A549 (cell line): ENCODE data around the gene LENG8. TPM values are rescaled to one million over a fixed set of nuclear protein-coding genes. Genes with fewer than 3 reads are reported as not detected.

Source experiments
- ATAC-seq, 2 experiments: fragments of 200-7000 bp in 1 of 2; fragments of >200 bp in 1 of 2; cut with Nextera tagmentation in 1 of 2; cut with Tn5 transposase in 1 of 2; 3 replicates each; pipeline versions ENCODE4 v1.8.0 to v1.9.1; 2018 to 2020; ENCODE audit warnings: mild to moderate bottlenecking in 1 of 2, moderate library complexity in 1 of 2
- CTCF ChIA-PET: fragments of 300-600 bp; sonication (Branson Sonifier 250); formaldehyde crosslinking; extraction: SDS; loops from one replicate; lab custom pipeline; 2021; ENCODE audit warnings: antibody characterized with exemption, inconsistent platforms; lab: Yijun Ruan, JAX
- POLR2A ChIA-PET: fragments of 350-600 bp; formaldehyde crosslinking; extraction: SDS; loops from one replicate; lab custom pipeline; 2021; ENCODE audit warnings: antibody characterized with exemption, inconsistent platforms; lab: Yijun Ruan, JAX
- DNase-seq, 2 experiments: peaks; one replicate each; pipeline versions ENCODE4 v3.0.0 to v3.0.0-alpha.2; 2011 to 2016; ENCODE audit warnings: low read depth in 1 of 2, low spot score in 1 of 2
- FAIRE-seq: peaks from 2 replicates; lab custom pipeline; 2011; peaks lifted over from hg19 to GRCh38; lab: Jason Lieb, UNC
- H3K27ac ChIP-seq, 2 experiments: fragments of >200 bp; sonication (Bioruptor Twin); formaldehyde crosslinking; 3 replicates each; pipeline ENCODE4 v1.5.1; 2016 to 2017
- H3K4me1 ChIP-seq: fragments of >200 bp; sonication (Bioruptor Twin); formaldehyde crosslinking; 3 replicates; pipeline ENCODE4 v1.6.1; 2016
- H3K4me2 ChIP-seq: fragments of >200 bp; sonication (Bioruptor Twin); formaldehyde crosslinking; 3 replicates; pipeline ENCODE4 v1.6.1; 2016
- H3K4me3 ChIP-seq: fragments of >200 bp; sonication (Bioruptor Twin); formaldehyde crosslinking; 3 replicates; pipeline ENCODE4 v1.5.1; 2016
- H3K9me3 ChIP-seq: fragments of >200 bp; sonication (Bioruptor Twin); formaldehyde crosslinking; 3 replicates; pipeline ENCODE4 v1.6.1; 2016
- BCL3 ChIP-seq: fragments of >200 bp; sonication (Bioruptor Twin); formaldehyde crosslinking; IDR thresholded peaks from 3 replicates; pipeline ENCODE4 v1.6.1; 2016
- BHLHE40 ChIP-seq: IDR thresholded peaks from 2 replicates; pipeline ENCODE4 v1.6.1; 2012; ENCODE audit warnings: low read depth, low read length, inconsistent platforms
- CHD2 ChIP-seq: fragments of 150-350 bp; IDR thresholded peaks from 2 replicates; pipeline ENCODE4 v1.6.1; 2014; ENCODE audit warnings: low read length; ENCODE audit not compliant: partially characterized antibody
- EHF ChIP-seq: fragments of 250-450 bp; sonication (Bioruptor Pico); IDR thresholded peaks from 2 replicates; pipeline ENCODE4 v1.5.0; 2020; ENCODE audit warnings: mild to moderate bottlenecking
- ESRRA ChIP-seq: fragments of 150-350 bp; IDR thresholded peaks from 2 replicates; pipeline ENCODE4 v1.6.1; 2014; ENCODE audit warnings: mild to moderate bottlenecking, low read length, borderline replicate concordance
- FOSB ChIP-seq: fragments of 250-450 bp; sonication (Bioruptor Pico); IDR thresholded peaks from 2 replicates; pipeline ENCODE4 v1.5.0; 2020; ENCODE audit warnings: mild to moderate bottlenecking, moderate library complexity
- FOSL2 ChIP-seq, 2 experiments: fragments of 450-650 bp in 1 of 2; fragments of >200 bp in 1 of 2; sonication (Bioruptor Twin) in 1 of 2; formaldehyde crosslinking; IDR thresholded peaks; 2 replicates each; pipeline versions ENCODE4 v1.5.0 to v1.6.1; 2016 to 2020; ENCODE audit warnings: mild to moderate bottlenecking in 1 of 2, moderate library complexity in 1 of 2
- GATA3 ChIP-seq: IDR thresholded peaks from 2 replicates; pipeline ENCODE4 v1.6.1; 2012; ENCODE audit warnings: borderline replicate concordance
- HMGXB4 ChIP-seq: fragments of 250-450 bp; sonication (Bioruptor Pico); IDR thresholded peaks from 2 replicates; pipeline ENCODE4 v1.5.0; 2021; ENCODE audit warnings: mild to moderate bottlenecking, moderate library complexity, borderline replicate concordance
- HOXA7 ChIP-seq: fragments of 250-450 bp; sonication (Bioruptor Pico); IDR thresholded peaks from 2 replicates; pipeline ENCODE4 v1.5.0; 2020; ENCODE audit warnings: mild to moderate bottlenecking, moderate library complexity
- HOXB13 ChIP-seq: fragments of 250-450 bp; sonication (Bioruptor Pico); IDR thresholded peaks from 2 replicates; pipeline ENCODE4 v1.5.0; 2020; ENCODE audit warnings: low read depth, mild to moderate bottlenecking, moderate library complexity
- MAX ChIP-seq: IDR thresholded peaks from 2 replicates; pipeline ENCODE4 v1.6.1; 2012
- MYC ChIP-seq: IDR thresholded peaks from 2 replicates; pipeline ENCODE4 v1.6.1; 2012; ENCODE audit warnings: mild to moderate bottlenecking, inconsistent platforms, low read length, improper control_type of control experiment, borderline replicate concordance
- NFE2L2 ChIP-seq: fragments of 150-350 bp; conservative IDR thresholded peaks from 2 replicates; pipeline ENCODE4 v1.6.1; 2014; ENCODE audit warnings: low read length
- NPAS2 ChIP-seq: fragments of 250-450 bp; sonication (Bioruptor Pico); IDR thresholded peaks from 2 replicates; pipeline ENCODE4 v1.8.0; 2022; ENCODE audit warnings: mild to moderate bottlenecking, moderate library complexity, borderline replicate concordance
- PHF8 ChIP-seq: fragments of 200-600 bp; sonication (generic); IDR thresholded peaks from 2 replicates; pipeline ENCODE4 v1.6.1; 2016; ENCODE audit warnings: low read depth, mild to moderate bottlenecking, antibody characterized with exemption, moderate library complexity, borderline replicate concordance
- POLR2AphosphoS2 ChIP-seq: conservative IDR thresholded peaks from 2 replicates; pipeline ENCODE4 v1.6.1; 2012; ENCODE audit warnings: low read length, improper control_type of control experiment, inconsistent platforms
- RAD21 ChIP-seq, 2 experiments: fragments of >200 bp in 1 of 2; sonication (Bioruptor Twin) in 1 of 2; formaldehyde crosslinking in 1 of 2; IDR thresholded peaks in 1 of 2; conservative IDR thresholded peaks in 1 of 2; 2 replicates in 1 of 2; 3 replicates in 1 of 2; pipeline ENCODE4 v1.6.1; 2012 to 2018; ENCODE audit warnings: inconsistent platforms in 1 of 2
- RARB ChIP-seq: fragments of 250-450 bp; sonication (Bioruptor Pico); IDR thresholded peaks from 2 replicates; pipeline ENCODE4 v1.8.0; 2021; ENCODE audit warnings: mild to moderate bottlenecking, moderate library complexity
- RNF2 ChIP-seq: fragments of 200-600 bp; sonication (generic); IDR thresholded peaks from 2 replicates; pipeline ENCODE4 v1.6.1; 2016; ENCODE audit warnings: low read depth, mild to moderate bottlenecking, antibody characterized with exemption, moderate library complexity, borderline replicate concordance
- TFCP2L1 ChIP-seq: fragments of 250-450 bp; sonication (Bioruptor Pico); IDR thresholded peaks from 2 replicates; pipeline ENCODE4 v1.5.0; 2021; ENCODE audit warnings: mild to moderate bottlenecking
- TP53 ChIP-seq: fragments of 250-450 bp; sonication (Bioruptor Pico); IDR thresholded peaks from 2 replicates; pipeline ENCODE4 v1.5.0; 2021; ENCODE audit warnings: mild to moderate bottlenecking, moderate library complexity
- USF2 ChIP-seq: fragments of 450-650 bp; IDR thresholded peaks from 2 replicates; pipeline ENCODE4 v1.6.1; 2014; ENCODE audit warnings: antibody characterized with exemption
- ZFP36 ChIP-seq: fragments of 450-650 bp; IDR thresholded peaks from 2 replicates; pipeline ENCODE4 v1.6.1; 2014; ENCODE audit warnings: borderline replicate concordance; ENCODE audit not compliant: partially characterized antibody
- WGBS: methylation state at CpG from one replicate; pipeline ENCODE4 v1.1.6; 2017; ENCODE audit errors: missing lambda C conversion rate; 5-methylcytosine and 5-hydroxymethylcytosine counted together
- polyA plus RNA-seq, 4 experiments: library from polyadenylated mRNA; depleted of rRNA in 3 of 4; stranded (reverse); fragments of >200 nt; fragmentation: RNase III in 1 of 4; extraction: RNeasy Plus Mini Kit Qiagen cat#74134 plus additional on column Dnase treatment in 1 of 4; gene quantifications; 2 replicates in 3 of 4; 3 replicates in 1 of 4; pipeline ENCODE4 v1.2.3, GENCODE V29; 2011 to 2017
- TF ChIP-seq, protein P1 (sequence below): fragments of >200 bp; sonication (Bioruptor Twin); formaldehyde crosslinking; IDR thresholded peaks from 3 replicates; pipeline ENCODE4 v1.5.1; 2016
- TF ChIP-seq, protein P2 (sequence below): fragments of 250-450 bp; sonication (Bioruptor Pico); IDR thresholded peaks from 2 replicates; pipeline ENCODE4 v1.5.0; 2020; ENCODE audit warnings: low read depth, mild to moderate bottlenecking, moderate library complexity
- TF ChIP-seq, protein P3 (sequence below): IDR thresholded peaks from 2 replicates; pipeline ENCODE4 v1.6.1; 2012; ENCODE audit warnings: low read depth, borderline replicate concordance
- TF ChIP-seq, protein P4 (sequence below): IDR thresholded peaks from 2 replicates; pipeline ENCODE4 v1.6.1; 2012

LENG8 gene
- polyA plus RNA-seq, 2 of the 4 experiments (the other 2 are of a cell fraction) = 30.6 to 140 TPM

GRCh38 chr19:54462655-54463530, 13.9 kb downstream of the LENG8 start:
- 10% methylated on average over 32 of the region's 91 CpGs for WGBS
- H3K4me3 ChIP-seq = peak overlapping the region; percentile 67
- ATAC-seq (peak; percentile 28 to 46), FAIRE-seq (no peak), DNase-seq (peak in 1 of 2 experiments; percentile 84)
- H3K9me3 ChIP-seq = no peaks in the 10 kb centered on the region
- peaks cover 32% of the 10 kb centered on the region for H3K4me1 ChIP-seq
- CTCF ChIA-PET = interaction anchor here (0.8 to 2.7 kb wide), 12 partner anchors 9 to 43 kb away, joined by 3 to 19 read pairs (median 4); partner anchors contain the start of gene LENG8
- peak overlapping the region; percentile 98 for H3K4me2 ChIP-seq
- POLR2A ChIA-PET = interaction anchor here (0.5 to 7.1 kb wide), 12 partner anchors 9 to 1191 kb away, joined by 3 to 130 read pairs (median 4); partner anchors contain the start of genes CDC42EP5, LENG8, MBOAT7 and U2AF2
- peak overlapping the region; percentile 93 to 95 for H3K27ac ChIP-seq
- TF ChIP-seq, protein P1, sequence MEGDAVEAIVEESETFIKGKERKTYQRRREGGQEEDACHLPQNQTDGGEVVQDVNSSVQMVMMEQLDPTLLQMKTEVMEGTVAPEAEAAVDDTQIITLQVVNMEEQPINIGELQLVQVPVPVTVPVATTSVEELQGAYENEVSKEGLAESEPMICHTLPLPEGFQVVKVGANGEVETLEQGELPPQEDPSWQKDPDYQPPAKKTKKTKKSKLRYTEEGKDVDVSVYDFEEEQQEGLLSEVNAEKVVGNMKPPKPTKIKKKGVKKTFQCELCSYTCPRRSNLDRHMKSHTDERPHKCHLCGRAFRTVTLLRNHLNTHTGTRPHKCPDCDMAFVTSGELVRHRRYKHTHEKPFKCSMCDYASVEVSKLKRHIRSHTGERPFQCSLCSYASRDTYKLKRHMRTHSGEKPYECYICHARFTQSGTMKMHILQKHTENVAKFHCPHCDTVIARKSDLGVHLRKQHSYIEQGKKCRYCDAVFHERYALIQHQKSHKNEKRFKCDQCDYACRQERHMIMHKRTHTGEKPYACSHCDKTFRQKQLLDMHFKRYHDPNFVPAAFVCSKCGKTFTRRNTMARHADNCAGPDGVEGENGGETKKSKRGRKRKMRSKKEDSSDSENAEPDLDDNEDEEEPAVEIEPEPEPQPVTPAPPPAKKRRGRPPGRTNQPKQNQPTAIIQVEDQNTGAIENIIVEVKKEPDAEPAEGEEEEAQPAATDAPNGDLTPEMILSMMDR = peak; percentile 39
- peak; percentile 87 for TF ChIP-seq HOXA7 (CRISPR knock-in tag)
- TF ChIP-seq GATA3 = peak; percentile 50; the same call in 1 of the 2 replicates
- TF ChIP-seq TP53 (CRISPR knock-in tag) = peak; percentile 44
- TF ChIP-seq TFCP2L1 (CRISPR knock-in tag) = peak; percentile 98
- TF ChIP-seq RARB = peak; percentile 60
- 0 out of 2 replicates have a peak, but pooled peaks have one; percentile 1 for TF ChIP-seq USF2
- TF ChIP-seq RAD21 (conservative IDR thresholded peaks at IDR 0.05 in 1 of 2, IDR thresholded peaks at IDR 0.05 in 1 of 2) = peak in 1 of 2 experiments; percentile 15; a peak in 1 of 5 replicates
- TF ChIP-seq, protein P2, sequence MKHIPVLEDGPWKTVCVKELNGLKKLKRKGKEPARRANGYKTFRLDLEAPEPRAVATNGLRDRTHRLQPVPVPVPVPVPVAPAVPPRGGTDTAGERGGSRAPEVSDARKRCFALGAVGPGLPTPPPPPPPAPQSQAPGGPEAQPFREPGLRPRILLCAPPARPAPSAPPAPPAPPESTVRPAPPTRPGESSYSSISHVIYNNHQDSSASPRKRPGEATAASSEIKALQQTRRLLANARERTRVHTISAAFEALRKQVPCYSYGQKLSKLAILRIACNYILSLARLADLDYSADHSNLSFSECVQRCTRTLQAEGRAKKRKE (CRISPR knock-in tag) = peak; percentile 37; the same call in 1 of the 2 replicates
- TF ChIP-seq, protein P3, sequence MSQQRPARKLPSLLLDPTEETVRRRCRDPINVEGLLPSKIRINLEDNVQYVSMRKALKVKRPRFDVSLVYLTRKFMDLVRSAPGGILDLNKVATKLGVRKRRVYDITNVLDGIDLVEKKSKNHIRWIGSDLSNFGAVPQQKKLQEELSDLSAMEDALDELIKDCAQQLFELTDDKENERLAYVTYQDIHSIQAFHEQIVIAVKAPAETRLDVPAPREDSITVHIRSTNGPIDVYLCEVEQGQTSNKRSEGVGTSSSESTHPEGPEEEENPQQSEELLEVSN = peak; percentile 83
- TF ChIP-seq ESRRA = no peak
- TF ChIP-seq BCL3 = peak; percentile 13; the same call in 1 of the 3 replicates
- TF ChIP-seq NFE2L2 = no peak
- TF ChIP-seq, protein P4, sequence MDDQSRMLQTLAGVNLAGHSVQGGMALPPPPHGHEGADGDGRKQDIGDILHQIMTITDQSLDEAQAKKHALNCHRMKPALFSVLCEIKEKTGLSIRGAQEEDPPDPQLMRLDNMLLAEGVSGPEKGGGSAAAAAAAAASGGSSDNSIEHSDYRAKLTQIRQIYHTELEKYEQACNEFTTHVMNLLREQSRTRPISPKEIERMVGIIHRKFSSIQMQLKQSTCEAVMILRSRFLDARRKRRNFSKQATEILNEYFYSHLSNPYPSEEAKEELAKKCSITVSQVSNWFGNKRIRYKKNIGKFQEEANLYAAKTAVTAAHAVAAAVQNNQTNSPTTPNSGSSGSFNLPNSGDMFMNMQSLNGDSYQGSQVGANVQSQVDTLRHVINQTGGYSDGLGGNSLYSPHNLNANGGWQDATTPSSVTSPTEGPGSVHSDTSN = peak; percentile 70
- TF ChIP-seq FOSL2 (IDR thresholded peaks at IDR 0.05) = no peak
- TF ChIP-seq FOSL2 (CRISPR knock-in tag; IDR thresholded peaks at IDR 0.05) = peak; percentile 13; the same call in 1 of the 2 replicates
- TF ChIP-seq FOSB (CRISPR knock-in tag) = peak; percentile 92
- peak; percentile 15 for TF ChIP-seq CHD2
- TF ChIP-seq POLR2AphosphoS2 = peak; percentile 98
- TF ChIP-seq HOXB13 (CRISPR knock-in tag) = peak; percentile 61; the same call in 1 of the 2 replicates
- TF ChIP-seq MAX = peak; percentile 93
- no peak for TF ChIP-seq PHF8
- TF ChIP-seq HMGXB4 = peak; percentile 73; the same call in 1 of the 2 replicates
- TF ChIP-seq MYC = peak; percentile 58; the same call in 1 of the 2 replicates
- no peak for TF ChIP-seq BHLHE40
- no peak; the same call in 1 of the 2 replicates for TF ChIP-seq NPAS2 (CRISPR knock-in tag)
- no peak for TF ChIP-seq ZFP36
- TF ChIP-seq RNF2 = peak; percentile 65
- TF ChIP-seq EHF = peak; percentile 57
